GM18505 (cell line): ENCODE results near the gene RYR1.
"Not testable (repeated sequence)": the region's sequence is repeated elsewhere in the genome, so short reads cannot be mapped to it uniquely, and the experiment has no call there.

Experiments used
- ATAC-seq: cut with Tn5 transposase; IDR thresholded peaks from one replicate; pipeline ENCODE4 v1.9.1; 2021; ENCODE audit not compliant: unreplicated experiment
- POLR2A ChIP-seq: IDR thresholded peaks from 4 replicates; pipeline ENCODE4 v1.6.1; 2011; ENCODE audit warnings: borderline replicate concordance; ENCODE audit not compliant: insufficient read depth, insufficient read length; ENCODE audit errors: extremely low read depth

The RYR1 gene

GRCh38 chr19:38554676-38555141 lies 121.2 kb downstream of the RYR1 start:
- no peak for TF ChIP-seq POLR2A

GRCh38 chr19:38555200-38555599 lies 121.7 kb downstream of the RYR1 start:
- no peak for ATAC-seq
- TF ChIP-seq POLR2A, result no peak

More at GRCh38 chr19:38554676-38555141, 121.2 kb downstream of the RYR1 start:
- ATAC-seq, result no peak

- no peak for ATAC-seq
- no peak for TF ChIP-seq POLR2A
Measured at GRCh38 chr19:38556521-38557174, 123.2 kb downstream of the RYR1 start.

GRCh38 chr19:38557205-38557799 lies 123.8 kb downstream of the RYR1 start:
- no peak for TF ChIP-seq POLR2A
- ATAC-seq, result peak; percentile 39

- ATAC-seq, result not testable (repeated sequence)
Measured at GRCh38 chr19:38558933-38559332, 125.4 kb downstream of the RYR1 start.

- ATAC-seq, result peak; percentile 75
- no peak for TF ChIP-seq POLR2A
Measured at GRCh38 chr19:38559428-38560401, 126.2 kb downstream of the RYR1 start.

GRCh38 chr19:38561053-38561606 lies 127.6 kb downstream of the RYR1 start:
- TF ChIP-seq POLR2A, result no peak
- no peak for ATAC-seq

- no peak for ATAC-seq
- TF ChIP-seq POLR2A, result no peak
Measured at GRCh38 chr19:38561658-38562057, 128.2 kb downstream of the RYR1 start.

- TF ChIP-seq POLR2A, result no peak
- ATAC-seq, result no peak
Measured at GRCh38 chr19:38562096-38562495, 128.6 kb downstream of the RYR1 start.

- no peak for TF ChIP-seq POLR2A
- ATAC-seq, result no peak
Measured at GRCh38 chr19:38563475-38563874, 130.0 kb downstream of the RYR1 start.

GRCh38 chr19:38564981-38565690 lies 131.6 kb downstream of the RYR1 start:
- ATAC-seq, result no peak
- TF ChIP-seq POLR2A, result no peak

GRCh38 chr19:38565691-38566105 lies 132.2 kb downstream of the RYR1 start:
- TF ChIP-seq POLR2A, result no peak
- no peak for ATAC-seq
